Calu3 (cell line): ENCODE results near the gene FBXL7. TPM values are rescaled to one million over a fixed set of nuclear protein-coding genes. Genes with fewer than 3 reads are reported as not detected.

Experiments
- Bru-seq: library from RNA; stranded (reverse); fragments of 400-500 nt; gene quantifications from one replicate; lab custom pipeline; 2021; lab: Mats Ljungman, UMichigan
- BruChase-seq, 2 experiments: library from RNA; stranded (reverse); fragments of 400-500 nt; gene quantifications; one replicate each; lab custom pipeline; 2021; lab: Mats Ljungman, UMichigan
- BruUV-seq: library from RNA; stranded (reverse); fragments of 400-500 nt; replicated peaks from 2 replicates; lab custom pipeline; 2021; lab: Mats Ljungman, UMichigan
- CTCF ChIA-PET: fragments of 300-600 bp; sonication (Branson Sonifier 250); formaldehyde crosslinking; loops from one replicate; lab custom pipeline; 2022; ENCODE audit warnings: antibody characterized with exemption; lab: Charles Lee
- DNase-seq: peaks from one replicate; pipeline ENCODE4 v3.0.0; 2022
- H3K27ac Mint-ChIP-seq: one replicate; pipeline ENCODE4 v1.8.0; 2022; ENCODE audit warnings: mixed read lengths; ENCODE audit not compliant: unreplicated experiment
- H3K27me3 Mint-ChIP-seq: one replicate; pipeline ENCODE4 v1.8.0; 2022; ENCODE audit warnings: mixed read lengths; ENCODE audit not compliant: unreplicated experiment
- H3K36me3 Mint-ChIP-seq: one replicate; pipeline ENCODE4 v1.8.0; 2022; ENCODE audit warnings: mild to moderate bottlenecking, moderate library complexity, mixed read lengths; ENCODE audit not compliant: insufficient read depth, unreplicated experiment
- H3K4me1 Mint-ChIP-seq: one replicate; pipeline ENCODE4 v1.8.0; 2022; ENCODE audit warnings: mild to moderate bottlenecking, low read depth, mixed read lengths; ENCODE audit not compliant: unreplicated experiment
- H3K4me3 Mint-ChIP-seq: one replicate; pipeline ENCODE4 v1.8.0; 2022; ENCODE audit warnings: mild to moderate bottlenecking, low read depth, moderate library complexity, mixed read lengths; ENCODE audit not compliant: unreplicated experiment
- H3K9me3 Mint-ChIP-seq: one replicate; pipeline ENCODE4 v1.8.0; 2022; ENCODE audit warnings: low read depth, mixed read lengths; ENCODE audit not compliant: unreplicated experiment
- CTCF ChIP-seq: fragments of 200-600 bp; IDR thresholded peaks from one replicate; pipeline ENCODE4 v1.8.0; 2022; ENCODE audit warnings: antibody characterized with exemption; ENCODE audit not compliant: unreplicated experiment
- intact Hi-C: fragments of 100-400 bp; cut with micrococcal nuclease; formaldehyde crosslinking; loops from one replicate; pipeline ENCODE4 v1.10.0; 2022; ENCODE audit not compliant: unreplicated experiment
- long read RNA-seq: library from polyadenylated mRNA; stranded (forward); transcript quantifications from one replicate; pipeline ENCODE4 v2.0.0, GENCODE V29; 2022
- total RNA-seq: library from RNA; stranded (reverse); gene quantifications from 2 replicates; pipeline ENCODE4 v1.2.3, GENCODE V29; 2022

Gene FBXL7
- total RNA-seq (not detected in 2 replicates), Bru-seq, nascent RNA (percentile 1 among the genes with signal in this experiment), BruChase-seq, experiment 1, labeled RNA remaining after a 6-hour chase (percentile 0 among the genes with signal in this experiment), BruChase-seq, experiment 2, labeled RNA remaining after a 2-hour chase (percentile 0 among the genes with signal in this experiment)
- long read RNA-seq: 0 reads

DNA sequence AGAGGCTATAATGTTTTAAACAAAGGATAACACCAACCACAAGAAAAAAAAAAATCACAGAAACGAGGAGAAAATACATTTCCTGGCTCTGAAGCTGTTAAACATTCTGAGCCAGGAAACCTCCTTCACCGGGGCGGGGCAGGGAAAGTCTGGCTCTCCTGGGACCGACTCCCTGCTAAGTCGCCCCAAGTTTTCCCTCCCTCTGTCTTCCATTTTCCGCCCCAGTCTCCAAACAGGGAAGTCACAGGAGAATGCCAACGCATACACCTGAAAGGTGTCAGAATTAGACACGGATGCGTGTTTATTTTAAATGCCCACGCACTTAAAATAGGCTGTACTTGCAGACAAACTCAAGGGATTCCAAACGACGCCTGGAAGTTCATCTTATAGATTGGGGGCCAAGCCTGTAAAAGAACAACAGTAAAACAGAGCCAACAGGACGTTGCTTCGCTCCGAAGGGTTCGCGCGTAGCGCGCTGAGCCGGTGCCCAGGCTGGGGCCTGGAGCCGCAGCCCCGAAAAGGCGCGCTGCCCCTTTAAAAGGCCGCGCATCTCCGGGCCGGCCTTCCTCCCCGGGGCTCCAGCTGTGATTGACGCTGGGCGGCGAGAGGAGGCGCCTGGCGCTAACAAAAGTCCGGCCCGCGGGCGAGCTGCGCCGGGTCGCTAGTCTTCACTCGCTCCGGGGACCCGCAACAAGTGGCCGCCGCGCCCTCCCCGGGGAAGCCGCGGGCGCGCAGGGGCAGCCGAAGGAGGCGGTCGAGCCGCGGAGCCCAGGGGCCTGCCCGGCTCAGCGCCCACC is at the start of gene FBXL7:
TSS of gene FBXL7 (plus strand) at position 653 of the 797 bp plus-strand sequence.
- DNase-seq: no peak
- CTCF ChIA-PET: no interaction called here
- no TSS peak for BruUV-seq
- no peak within 1 kb of the TSS for H3K4me3 Mint-ChIP-seq
- H3K36me3 Mint-ChIP-seq: no peaks in the 10 kb centered on the region
- no peaks in the 10 kb centered on the region for H3K27me3 Mint-ChIP-seq
- intact Hi-C loops: no loop called here
- peaks cover 9% of the 10 kb centered on the region for H3K9me3 Mint-ChIP-seq
- no peaks in the 10 kb centered on the region for H3K4me1 Mint-ChIP-seq
- no peak within 1 kb of the TSS for H3K27ac Mint-ChIP-seq
- no peak for TF ChIP-seq CTCF

GRCh38 chr5:15450473-15450872 is 49.5 kb upstream of the FBXL7 start:
- Mint-ChIP-seq H3K4me1 (no peaks in the 10 kb centered on the region), H3K27ac (no peak overlapping the region), H3K4me3 (no peak overlapping the region), H3K9me3 (peaks cover 7% of the 10 kb centered on the region), H3K36me3 (no peaks in the 10 kb centered on the region), H3K27me3 (no peaks in the 10 kb centered on the region)
- intact Hi-C loops: no loop called here
- CTCF ChIA-PET: no interaction called here
- DNase-seq: no peak
- BruUV-seq: no TSS peak
- TF ChIP-seq CTCF: no peak

DNA sequence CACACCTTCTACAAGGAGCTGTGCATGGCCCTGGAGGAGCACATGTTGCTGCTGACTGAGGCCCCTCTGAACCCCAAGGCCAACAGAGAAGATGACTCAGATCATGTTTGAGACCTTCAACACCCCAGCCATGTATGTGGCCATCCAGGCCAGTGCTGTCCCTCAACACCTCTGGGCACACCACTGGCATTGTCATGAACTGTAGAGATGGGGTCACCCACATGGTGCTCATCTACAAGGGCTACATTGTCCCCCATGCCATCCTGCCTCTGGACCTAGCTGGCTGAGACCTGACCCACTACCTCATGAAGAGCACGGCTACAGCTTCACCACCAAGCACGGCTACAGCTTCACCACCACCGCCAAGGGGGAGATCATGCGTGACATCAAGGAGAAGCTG is 49.0 kb upstream of the FBXL7 start:
- Mint-ChIP-seq H3K4me1 (no peaks in the 10 kb centered on the region), H3K36me3 (no peaks in the 10 kb centered on the region), H3K27me3 (no peaks in the 10 kb centered on the region), H3K4me3 (no peak overlapping the region), H3K27ac (no peak overlapping the region), H3K9me3 (peaks cover 6% of the 10 kb centered on the region)
- no peak for TF ChIP-seq CTCF
- CTCF ChIA-PET: no interaction called here
- no TSS peak for BruUV-seq
- DNase-seq: no peak
- intact Hi-C loops: no loop called here

- no peak for DNase-seq
- peaks cover 11% of the 10 kb centered on the region for H3K9me3 Mint-ChIP-seq
- H3K36me3 Mint-ChIP-seq: no peaks in the 10 kb centered on the region
- TF ChIP-seq CTCF: no peak
- H3K27me3 Mint-ChIP-seq: no peaks in the 10 kb centered on the region
- intact Hi-C loops: no loop called here
- no peak overlapping the region for H3K27ac Mint-ChIP-seq
- CTCF ChIA-PET: interaction anchor here (0.6 kb wide), 1 partner anchor 10 kb away, joined by 3 read pairs; no protein-coding TSS in a partner anchor
- BruUV-seq: no TSS peak
- no peak overlapping the region for H3K4me3 Mint-ChIP-seq
- no peaks in the 10 kb centered on the region for H3K4me1 Mint-ChIP-seq
Observed at GRCh38 chr5:15452030-15452429, 48.0 kb upstream of the FBXL7 start.
